HEK293 (cell line): ENCODE results near the gene UTP3.

Experiments
- CTCF ChIA-PET: fragments of 350-600 bp; formaldehyde crosslinking; extraction: SDS; loops from one replicate; lab custom pipeline; 2021; ENCODE audit warnings: antibody characterized with exemption; lab: Yijun Ruan, JAX
- POLR2A ChIA-PET: fragments of 300-600 bp; formaldehyde crosslinking; extraction: SDS; loops from one replicate; lab custom pipeline; 2020; ENCODE audit warnings: antibody characterized with exemption, inconsistent platforms; lab: Yijun Ruan, JAX
- H3K27ac ChIP-seq: fragments of 200-500 bp; sonication (Bioruptor generic); 2 replicates; pipeline ENCODE4 v1.5.1; 2014; ENCODE audit warnings: low read depth, low read length, control low read depth, inconsistent platforms; ENCODE audit errors: extremely low read depth
- H3K36me3 ChIP-seq, 2 experiments: fragments of 200-500 bp in 1 of 2; sonication (Bioruptor generic) in 1 of 2; 1 replicate in 1 of 2; 2 replicates in 1 of 2; pipeline ENCODE4 v1.5.1; 2014 to 2017; ENCODE audit warnings: inconsistent platforms in 2 of 2, low read length in 2 of 2; ENCODE audit not compliant: control insufficient read depth in 2 of 2, insufficient read depth in 1 of 2
- H3K4me1 ChIP-seq: fragments of 200-500 bp; sonication (Bioruptor generic); 2 replicates; pipeline ENCODE4 v1.5.1; 2014; ENCODE audit warnings: mild to moderate bottlenecking, low read length, inconsistent platforms; ENCODE audit not compliant: control insufficient read depth, insufficient read depth
- H3K4me3 ChIP-seq: 2 replicates; pipeline ENCODE4 v1.5.1; 2011; ENCODE audit warnings: low read depth, mild to moderate bottlenecking, control low read depth, low read length, moderate library complexity
- H3K9me3 ChIP-seq: fragments of 200-500 bp; sonication (Bioruptor generic); 2 replicates; pipeline ENCODE4 v1.5.1; 2014; ENCODE audit warnings: low read depth, low read length, inconsistent platforms; ENCODE audit not compliant: control insufficient read depth, insufficient read depth
- GLIS2 ChIP-seq: fragments of 450-650 bp; formaldehyde crosslinking; IDR thresholded peaks from 2 replicates; pipeline ENCODE4 v1.5.1; 2016; ENCODE audit warnings: missing biosample characterization, missing genetic modification characterization
- REPIN1 ChIP-seq: fragments of 450-650 bp; formaldehyde crosslinking; IDR thresholded peaks from 2 replicates; pipeline ENCODE4 v1.5.1; 2017; ENCODE audit warnings: missing biosample characterization, missing genetic modification characterization, low read depth
- ZBTB48 ChIP-seq: fragments of 450-650 bp; formaldehyde crosslinking; IDR thresholded peaks from 2 replicates; pipeline ENCODE4 v1.5.1; 2016; ENCODE audit warnings: missing biosample characterization, missing genetic modification characterization
- ZIC2 ChIP-seq: fragments of 450-650 bp; formaldehyde crosslinking; IDR thresholded peaks from 2 replicates; pipeline ENCODE4 v1.5.1; 2016; ENCODE audit warnings: missing biosample characterization, missing genetic modification characterization
- ZNF114 ChIP-seq: fragments of 450-650 bp; formaldehyde crosslinking; IDR thresholded peaks from 2 replicates; pipeline ENCODE4 v1.5.0; 2017; ENCODE audit warnings: missing biosample characterization, missing genetic modification characterization
- ZNF350 ChIP-seq: fragments of 450-650 bp; formaldehyde crosslinking; IDR thresholded peaks from 2 replicates; pipeline ENCODE4 v1.5.0; 2017; ENCODE audit warnings: missing biosample characterization, mild to moderate bottlenecking, missing genetic modification characterization
- ZNF510 ChIP-seq: fragments of 450-650 bp; formaldehyde crosslinking; IDR thresholded peaks from 2 replicates; pipeline ENCODE4 v1.5.1; 2018; ENCODE audit warnings: mild to moderate bottlenecking, missing genetic modification characterization, missing biosample characterization; ENCODE audit not compliant: insufficient replicate concordance
- ZNF571 ChIP-seq: fragments of 450-650 bp; formaldehyde crosslinking; IDR thresholded peaks from 2 replicates; pipeline ENCODE4 v1.5.0; 2017; ENCODE audit warnings: missing biosample characterization, missing genetic modification characterization
- ZNF707 ChIP-seq: fragments of 450-650 bp; formaldehyde crosslinking; IDR thresholded peaks from 2 replicates; pipeline ENCODE4 v1.5.1; 2016; ENCODE audit warnings: missing biosample characterization, missing genetic modification characterization
- ZNF777 ChIP-seq: fragments of 450-650 bp; formaldehyde crosslinking; IDR thresholded peaks from 2 replicates; pipeline ENCODE4 v1.5.1; 2017; ENCODE audit warnings: missing biosample characterization, missing genetic modification characterization, borderline replicate concordance
- ZNF830 ChIP-seq: fragments of 450-650 bp; IDR thresholded peaks from 2 replicates; pipeline ENCODE4 v1.5.0; 2018; ENCODE audit warnings: missing biosample characterization, missing genetic modification characterization, low read depth, mild to moderate bottlenecking, moderate library complexity
- ZNF843 ChIP-seq: fragments of 450-650 bp; formaldehyde crosslinking; IDR thresholded peaks from 2 replicates; pipeline ENCODE4 v1.5.1; 2016; ENCODE audit warnings: missing biosample characterization, missing genetic modification characterization
- TF ChIP-seq, protein P1 (sequence below): fragments of 450-650 bp; formaldehyde crosslinking; IDR thresholded peaks from 2 replicates; pipeline ENCODE4 v1.5.1; 2016; ENCODE audit warnings: missing biosample characterization, missing genetic modification characterization
- TF ChIP-seq, protein P2 (sequence below): fragments of 450-650 bp; formaldehyde crosslinking; conservative IDR thresholded peaks from 2 replicates; pipeline ENCODE4 v1.5.1; 2016; ENCODE audit warnings: low read depth, missing biosample characterization, missing genetic modification characterization

UTP3 gene

DNA sequence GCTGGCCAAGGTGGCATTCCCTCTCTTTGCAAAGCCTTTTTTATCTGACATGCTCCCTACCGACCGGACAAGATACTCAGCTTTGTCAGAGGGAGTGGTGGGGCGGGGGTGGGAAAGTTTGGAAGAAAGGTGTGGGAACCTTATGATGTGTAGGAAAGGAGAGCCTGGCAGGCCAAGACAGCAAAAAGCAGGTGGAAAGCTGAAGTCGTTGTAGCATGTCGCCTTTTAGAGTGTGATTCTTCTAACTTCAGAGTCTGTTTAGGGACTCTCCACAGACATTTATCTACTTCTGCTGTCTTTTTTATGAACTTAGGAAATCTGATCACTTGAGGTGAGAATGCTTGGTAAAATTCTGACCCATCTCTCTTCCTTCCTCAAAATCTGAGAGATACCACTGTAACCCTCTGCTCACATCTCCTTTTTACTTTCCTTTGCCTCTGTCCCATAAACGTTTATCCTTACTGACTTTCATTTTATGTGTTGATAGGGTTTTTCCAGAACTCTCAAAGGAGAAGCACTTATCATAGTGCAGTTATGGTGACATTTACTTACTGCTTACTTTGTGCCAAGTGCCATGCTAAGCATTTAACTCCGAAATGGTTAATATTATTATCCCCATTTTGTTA is 25.2 kb downstream of the UTP3 start (continued):
- TF ChIP-seq REPIN1 (tag by site-specific recombination) (no peak), ZNF510 (no peak), ZNF777 (tag by site-specific recombination) (no peak)
- TF ChIP-seq, protein P1, sequence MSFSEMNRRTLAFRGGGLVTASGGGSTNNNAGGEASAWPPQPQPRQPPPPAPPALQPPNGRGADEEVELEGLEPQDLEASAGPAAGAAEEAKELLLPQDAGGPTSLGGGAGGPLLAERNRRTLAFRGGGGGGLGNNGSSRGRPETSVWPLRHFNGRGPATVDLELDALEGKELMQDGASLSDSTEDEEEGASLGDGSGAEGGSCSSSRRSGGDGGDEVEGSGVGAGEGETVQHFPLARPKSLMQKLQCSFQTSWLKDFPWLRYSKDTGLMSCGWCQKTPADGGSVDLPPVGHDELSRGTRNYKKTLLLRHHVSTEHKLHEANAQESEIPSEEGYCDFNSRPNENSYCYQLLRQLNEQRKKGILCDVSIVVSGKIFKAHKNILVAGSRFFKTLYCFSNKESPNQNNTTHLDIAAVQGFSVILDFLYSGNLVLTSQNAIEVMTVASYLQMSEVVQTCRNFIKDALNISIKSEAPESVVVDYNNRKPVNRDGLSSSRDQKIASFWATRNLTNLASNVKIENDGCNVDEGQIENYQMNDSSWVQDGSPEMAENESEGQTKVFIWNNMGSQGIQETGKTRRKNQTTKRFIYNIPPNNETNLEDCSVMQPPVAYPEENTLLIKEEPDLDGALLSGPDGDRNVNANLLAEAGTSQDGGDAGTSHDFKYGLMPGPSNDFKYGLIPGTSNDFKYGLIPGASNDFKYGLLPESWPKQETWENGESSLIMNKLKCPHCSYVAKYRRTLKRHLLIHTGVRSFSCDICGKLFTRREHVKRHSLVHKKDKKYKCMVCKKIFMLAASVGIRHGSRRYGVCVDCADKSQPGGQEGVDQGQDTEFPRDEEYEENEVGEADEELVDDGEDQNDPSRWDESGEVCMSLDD (tag by site-specific recombination), result no peak

DNA sequence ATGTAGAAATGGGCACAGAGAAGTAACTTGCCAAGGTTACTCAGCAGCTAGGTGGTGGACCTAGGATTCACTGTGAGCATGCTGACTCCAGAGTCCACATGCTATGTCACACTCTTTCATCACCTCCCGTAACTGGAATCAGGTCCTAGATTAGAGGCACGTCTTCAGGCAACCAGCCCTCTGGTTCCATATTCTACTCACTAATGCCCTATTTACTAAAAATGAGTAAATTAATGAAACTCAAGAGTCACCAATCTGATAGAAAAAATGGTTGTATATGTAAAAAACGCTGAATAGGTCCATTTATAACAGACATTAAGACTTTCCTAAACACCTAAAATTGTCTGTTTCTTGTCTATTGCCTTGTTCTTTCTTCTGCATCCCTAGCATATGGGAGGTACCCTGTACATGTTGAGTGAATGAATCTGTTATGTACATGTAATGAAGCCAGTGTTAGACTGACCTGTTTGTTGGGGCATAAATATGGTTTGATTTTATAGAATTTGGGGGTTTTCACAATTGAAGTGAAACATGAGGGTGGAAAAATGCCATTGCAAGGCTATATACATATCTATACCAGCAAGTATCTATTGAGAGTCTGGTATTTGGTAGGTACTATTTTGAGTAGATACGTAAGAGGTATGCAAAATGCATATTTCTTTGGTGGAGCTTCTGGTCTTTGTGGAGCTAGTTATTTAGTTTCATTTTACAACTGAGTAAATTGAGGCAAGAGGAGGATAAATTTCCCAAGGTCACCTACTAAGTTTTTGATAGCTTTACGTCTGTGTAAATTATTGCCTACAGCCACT is 26.0 kb downstream of the UTP3 start:
- H3K4me3 ChIP-seq, result no peak overlapping the region
- CTCF ChIA-PET, result interaction anchor here (0.6 kb wide), 2 partner anchors 55 to 62 kb away, joined by 3 read pairs; no protein-coding TSS in a partner anchor
- H3K4me1 ChIP-seq, result 0 out of 2 replicates have a peak, but pooled peaks cover 4% of the 10 kb centered on the region
- H3K9me3 ChIP-seq, result no peaks in the 10 kb centered on the region
- H3K27ac ChIP-seq, result no peak overlapping the region
- TF ChIP-seq ZNF571 (tag by site-specific recombination) (no peak), ZNF777 (tag by site-specific recombination) (no peak), GLIS2 (no peak), ZNF830 (tag by site-specific recombination) (no peak), ZNF843 (tag by site-specific recombination) (no peak), ZNF350 (tag by site-specific recombination) (no peak), ZNF707 (tag by site-specific recombination) (no peak), ZNF114 (tag by site-specific recombination) (no peak), ZBTB48 (tag by site-specific recombination) (no peak)
- TF ChIP-seq, protein P2, sequence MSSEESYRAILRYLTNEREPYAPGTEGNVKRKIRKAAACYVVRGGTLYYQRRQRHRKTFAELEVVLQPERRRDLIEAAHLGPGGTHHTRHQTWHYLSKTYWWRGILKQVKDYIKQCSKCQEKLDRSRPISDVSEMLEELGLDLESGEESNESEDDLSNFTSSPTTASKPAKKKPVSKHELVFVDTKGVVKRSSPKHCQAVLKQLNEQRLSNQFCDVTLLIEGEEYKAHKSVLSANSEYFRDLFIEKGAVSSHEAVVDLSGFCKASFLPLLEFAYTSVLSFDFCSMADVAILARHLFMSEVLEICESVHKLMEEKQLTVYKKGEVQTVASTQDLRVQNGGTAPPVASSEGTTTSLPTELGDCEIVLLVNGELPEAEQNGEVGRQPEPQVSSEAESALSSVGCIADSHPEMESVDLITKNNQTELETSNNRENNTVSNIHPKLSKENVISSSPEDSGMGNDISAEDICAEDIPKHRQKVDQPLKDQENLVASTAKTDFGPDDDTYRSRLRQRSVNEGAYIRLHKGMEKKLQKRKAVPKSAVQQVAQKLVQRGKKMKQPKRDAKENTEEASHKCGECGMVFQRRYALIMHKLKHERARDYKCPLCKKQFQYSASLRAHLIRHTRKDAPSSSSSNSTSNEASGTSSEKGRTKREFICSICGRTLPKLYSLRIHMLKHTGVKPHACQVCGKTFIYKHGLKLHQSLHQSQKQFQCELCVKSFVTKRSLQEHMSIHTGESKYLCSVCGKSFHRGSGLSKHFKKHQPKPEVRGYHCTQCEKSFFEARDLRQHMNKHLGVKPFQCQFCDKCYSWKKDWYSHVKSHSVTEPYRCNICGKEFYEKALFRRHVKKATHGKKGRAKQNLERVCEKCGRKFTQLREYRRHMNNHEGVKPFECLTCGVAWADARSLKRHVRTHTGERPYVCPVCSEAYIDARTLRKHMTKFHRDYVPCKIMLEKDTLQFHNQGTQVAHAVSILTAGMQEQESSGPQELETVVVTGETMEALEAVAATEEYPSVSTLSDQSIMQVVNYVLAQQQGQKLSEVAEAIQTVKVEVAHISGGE (tag by site-specific recombination), result no peak
- TF ChIP-seq, all 188 proteins: peak for 0
- no peaks in the 10 kb centered on the region for H3K36me3 ChIP-seq
- POLR2A ChIA-PET, result no interaction called here

DNA sequence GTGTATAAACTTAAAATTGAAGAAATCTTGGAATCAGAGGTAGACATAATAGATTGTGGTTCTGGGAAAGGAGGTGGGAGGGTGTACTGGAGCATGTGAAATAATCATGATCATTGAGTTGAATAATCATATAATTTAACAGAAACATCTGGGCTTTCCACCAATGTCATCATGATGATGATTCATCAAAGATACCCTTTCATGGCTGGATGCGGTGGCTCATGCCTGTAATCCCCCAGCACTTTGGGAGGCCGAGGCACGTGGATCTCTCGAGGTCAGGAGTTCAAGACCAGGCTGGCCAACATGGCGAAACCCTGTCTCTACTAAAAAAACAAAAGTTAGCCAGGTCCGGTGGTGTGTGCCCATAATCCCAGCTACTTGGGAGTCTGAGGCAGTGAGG is 26.8 kb downstream of the UTP3 start:
- TF ChIP-seq ZIC2 (tag by site-specific recombination), result no peak
- TF ChIP-seq, all 188 proteins: peak for 0
- no peak overlapping the region for H3K4me3 ChIP-seq
- ChIA-PET POLR2A (no interaction called here), CTCF (interaction anchor here (0.6 kb wide), 1 partner anchor 56 kb away, joined by 3 read pairs; no protein-coding TSS in a partner anchor)
- H3K27ac ChIP-seq, result no peak overlapping the region
- no peaks in the 10 kb centered on the region for H3K9me3 ChIP-seq
- H3K4me1 ChIP-seq, result 0 out of 2 replicates have a peak, but pooled peaks cover 4% of the 10 kb centered on the region
- H3K36me3 ChIP-seq, result no peaks in the 10 kb centered on the region
